ENCODE measurements around the gene DPYSL5. TPM values are rescaled to one million over a fixed set of nuclear protein-coding genes. Genes with fewer than 3 reads are reported as not detected.

DPYSL5 gene
- total and polyA plus RNA-seq, 2 of the 8 experiments (the other 6 are each of a cell fraction or from before 2014, with no cell fraction given), result 11.9 to 16.4 TPM

- no peaks in the 10 kb centered on the region for H3K36me3 ChIP-seq (ENCODE audit: control insufficient read depth in 2 of 4, insufficient read depth in 4 of 4, low read length in 3 of 4)
- H2BK15ac ChIP-seq (ENCODE audit: low read length), result no peak overlapping the region
- H3K4me2 ChIP-seq (ENCODE audit: insufficient read depth in 1 of 2, low read depth in 2 of 2, low read length in 2 of 2), result no peak overlapping the region
- no peak overlapping the region for H4K8ac ChIP-seq (ENCODE audit: extremely low read depth, insufficient read depth, low read length)
- no peaks in the 10 kb centered on the region for H3K9me3 ChIP-seq (ENCODE audit: insufficient read depth in 2 of 2, low read depth in 1 of 2, low read length in 1 of 2)
- no peaks in the 10 kb centered on the region for H3K23me2 ChIP-seq (ENCODE audit: low read depth, low read length)
- no peak overlapping the region for H3K4me3 ChIP-seq (ENCODE audit: extremely low read depth in 1 of 4, insufficient read depth in 2 of 4, low read depth in 3 of 4, low read length in 4 of 4)
- 81% methylated on average over 4 of the region's 4 CpGs; no CpG with 5 or more reads in 1 of the 2 experiments for WGBS, 2 experiments (ENCODE audit: extremely low coverage in 1 of 2, insufficient coverage in 1 of 2, insufficient read length in 1 of 2, insufficient replicate concordance in 2 of 2, low coverage in 1 of 2, low lambda C conversion rate in 2 of 2, missing lambda C conversion rate in 1 of 2)
- DNase-seq (ENCODE audit: low read depth in 1 of 2, low spot score in 2 of 2), result peak in 1 of 2 experiments; percentile 38
- no peaks in the 10 kb centered on the region; a peak in 1 of 7 replicates for H3K4me1 ChIP-seq (replicated peaks in 1 of 4; ENCODE audit: control insufficient read depth in 3 of 4, insufficient read depth in 4 of 4, low read length in 3 of 4)
- ChIA-PET POLR2A (ENCODE audit: partially characterized antibody) (no interaction called here), CTCF (ENCODE audit: partially characterized antibody) (interaction anchor here (0.9 to 2.8 kb wide), 6 partner anchors 12 to 54 kb away, joined by 3 to 13 read pairs (median 4); no protein-coding TSS in a partner anchor)
- H3K9ac ChIP-seq (replicated peaks in 1 of 4; ENCODE audit: extremely low read depth in 1 of 4, low read depth in 3 of 4, low read length in 3 of 4), result no peak overlapping the region
- H4K5ac ChIP-seq (ENCODE audit: insufficient read length, low read depth, low read length), result no peak overlapping the region
- no peak overlapping the region for H3K27ac ChIP-seq (ENCODE audit: low read depth, low read length)
- FAIRE-seq, result no peak
- H2BK120ac ChIP-seq (replicated peaks; ENCODE audit: low read depth, low read length), result no peak overlapping the region
- H2AK5ac ChIP-seq (ENCODE audit: low read depth, low read length), result no peak overlapping the region
- no peak overlapping the region for H2BK12ac ChIP-seq (ENCODE audit: low read depth, low read length)
- H2BK5ac ChIP-seq (ENCODE audit: low read depth, low read length), result no peak overlapping the region
- H3K79me1 ChIP-seq (ENCODE audit: low read depth, low read length), result no peaks in the 10 kb centered on the region
- H3K27me3 ChIP-seq (replicated peaks in 1 of 4; ENCODE audit: control insufficient read depth in 3 of 4, extremely low read depth in 1 of 4, insufficient read depth in 3 of 4, low read length in 3 of 4), result no peaks in the 10 kb centered on the region
- no peak overlapping the region for H3K4ac ChIP-seq (replicated peaks; ENCODE audit: insufficient read length, low read depth, low read length)
- peaks cover 0 to 4% of the 10 kb centered on the region in 2 experiments for H4K20me1 ChIP-seq (replicated peaks in 1 of 2; ENCODE audit: control insufficient read depth in 1 of 2, insufficient read depth in 2 of 2, low read length in 2 of 2)
- no peaks in the 10 kb centered on the region for H3K79me2 ChIP-seq (ENCODE audit: control insufficient read depth in 1 of 2, insufficient read depth in 2 of 2, low read length in 2 of 2)
- no peak for TF ChIP-seq CHD2 (IDR thresholded peaks at IDR 0.05; ENCODE audit: low read length)
- TF ChIP-seq MAX (IDR thresholded peaks at IDR 0.05), result no peak
- TF ChIP-seq TCF12 (IDR thresholded peaks at IDR 0.05; ENCODE audit: low read depth, low read length), result no peak
- no peak for TF ChIP-seq SRF (IDR thresholded peaks at IDR 0.05; ENCODE audit: low read depth, low read length)
- no peak for TF ChIP-seq GTF2F1 (IDR thresholded peaks at IDR 0.05; ENCODE audit: borderline replicate concordance, low read depth, low read length)
- no peak for TF ChIP-seq SIRT6 (IDR thresholded peaks at IDR 0.05; ENCODE audit: low read length)
- no peak overlapping the region for H3K14ac ChIP-seq (ENCODE audit: insufficient read length)
- no peak overlapping the region for H3K56ac ChIP-seq (replicated peaks; ENCODE audit: insufficient read length, low read depth, low read length)
- no peak overlapping the region for H3K23ac ChIP-seq (ENCODE audit: insufficient read length)
- H4K91ac ChIP-seq (replicated peaks; ENCODE audit: insufficient read length, low read length), result no peak overlapping the region
- no peak overlapping the region for H2BK20ac ChIP-seq (ENCODE audit: low read length)
- no peak overlapping the region for H3K18ac ChIP-seq (ENCODE audit: extremely low read depth, low read length)
- H2AFZ ChIP-seq (ENCODE audit: low read length), result no peak overlapping the region
These were observed 41.9 kb downstream of the DPYSL5 start for GRCh38 chr2:26889796-26890195.
